Measurements from ENCODE around the gene TGFB1I1.
"Not testable (repeated sequence)": the region's sequence is repeated elsewhere in the genome, so short reads cannot be mapped to it uniquely, and the experiment has no call there.

The TGFB1I1 gene

DNA sequence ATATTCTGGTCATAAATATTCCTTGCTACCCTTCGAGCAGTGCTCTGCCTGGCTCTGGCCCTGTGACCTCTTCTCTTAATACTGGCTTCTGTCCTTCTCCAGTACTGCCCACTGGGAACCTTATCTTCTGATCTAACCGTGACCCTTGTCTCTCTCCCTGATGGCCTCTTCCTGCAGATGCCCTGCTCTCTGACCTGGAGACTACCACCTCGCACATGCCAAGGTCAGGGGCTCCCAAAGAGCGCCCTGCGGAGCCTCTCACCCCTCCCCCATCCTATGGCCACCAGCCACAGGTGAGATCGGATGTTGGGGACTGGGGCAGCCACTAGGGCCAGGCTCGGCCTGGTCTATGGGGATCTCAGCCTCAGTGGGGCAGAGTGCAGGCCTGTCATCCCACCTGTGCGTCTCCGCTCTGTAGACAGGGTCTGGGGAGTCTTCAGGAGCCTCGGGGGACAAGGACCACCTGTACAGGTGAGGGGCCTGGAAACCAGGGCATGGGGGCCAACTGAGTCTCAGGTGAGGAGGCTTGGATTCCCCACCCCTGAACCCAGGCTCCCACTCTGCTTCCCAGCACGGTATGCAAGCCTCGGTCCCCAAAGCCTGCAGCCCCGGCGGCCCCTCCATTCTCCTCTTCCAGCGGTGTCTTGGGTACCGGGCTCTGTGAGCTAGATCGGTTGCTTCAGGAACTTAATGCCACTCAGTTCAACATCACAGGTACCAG lies 1.5 kb downstream of the TGFB1I1 start:
- H3K27ac Mint-ChIP-seq, result no peak overlapping the region
- no peak overlapping the region for H3K4me3 Mint-ChIP-seq
- H3K4me1 Mint-ChIP-seq (ENCODE audit: low read depth), result peaks cover 18% of the 10 kb centered on the region
- H3K9me3 Mint-ChIP-seq, result no peaks in the 10 kb centered on the region
- peaks cover 58% of the 10 kb centered on the region for H3K27me3 Mint-ChIP-seq (ENCODE audit: low read depth)
- H3K36me3 Mint-ChIP-seq (ENCODE audit: low read depth), result no peaks in the 10 kb centered on the region

DNA sequence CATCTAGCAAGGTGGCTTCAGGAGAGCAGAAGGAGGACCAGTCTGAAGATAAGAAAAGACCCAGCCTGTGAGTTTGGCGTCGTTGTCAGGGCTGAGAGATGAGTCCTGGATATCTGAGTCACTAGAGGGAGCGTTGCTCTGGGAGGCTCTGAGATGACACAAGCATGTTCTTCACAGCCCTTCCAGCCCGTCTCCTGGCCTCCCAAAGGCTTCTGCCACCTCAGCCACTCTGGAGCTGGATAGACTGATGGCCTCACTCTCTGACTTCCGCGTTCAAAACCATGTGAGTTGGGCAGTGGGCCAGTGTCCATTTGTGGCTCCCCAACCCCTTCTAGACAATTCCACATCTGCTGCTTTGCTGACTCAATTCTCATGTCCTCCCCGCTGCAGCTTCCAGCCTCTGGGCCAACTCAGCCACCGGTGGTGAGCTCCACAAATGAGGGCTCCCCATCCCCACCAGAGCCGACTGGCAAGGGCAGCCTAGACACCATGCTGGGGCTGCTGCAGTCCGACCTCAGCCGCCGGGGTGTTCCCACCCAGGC lies 2.3 kb downstream of the TGFB1I1 start:
- Mint-ChIP-seq H3K27ac (no peak overlapping the region), H3K4me1 (ENCODE audit: low read depth) (peaks cover 20% of the 10 kb centered on the region), H3K9me3 (no peaks in the 10 kb centered on the region), H3K36me3 (ENCODE audit: low read depth) (no peaks in the 10 kb centered on the region), H3K4me3 (no peak overlapping the region), H3K27me3 (ENCODE audit: low read depth) (peaks cover 62% of the 10 kb centered on the region)

DNA sequence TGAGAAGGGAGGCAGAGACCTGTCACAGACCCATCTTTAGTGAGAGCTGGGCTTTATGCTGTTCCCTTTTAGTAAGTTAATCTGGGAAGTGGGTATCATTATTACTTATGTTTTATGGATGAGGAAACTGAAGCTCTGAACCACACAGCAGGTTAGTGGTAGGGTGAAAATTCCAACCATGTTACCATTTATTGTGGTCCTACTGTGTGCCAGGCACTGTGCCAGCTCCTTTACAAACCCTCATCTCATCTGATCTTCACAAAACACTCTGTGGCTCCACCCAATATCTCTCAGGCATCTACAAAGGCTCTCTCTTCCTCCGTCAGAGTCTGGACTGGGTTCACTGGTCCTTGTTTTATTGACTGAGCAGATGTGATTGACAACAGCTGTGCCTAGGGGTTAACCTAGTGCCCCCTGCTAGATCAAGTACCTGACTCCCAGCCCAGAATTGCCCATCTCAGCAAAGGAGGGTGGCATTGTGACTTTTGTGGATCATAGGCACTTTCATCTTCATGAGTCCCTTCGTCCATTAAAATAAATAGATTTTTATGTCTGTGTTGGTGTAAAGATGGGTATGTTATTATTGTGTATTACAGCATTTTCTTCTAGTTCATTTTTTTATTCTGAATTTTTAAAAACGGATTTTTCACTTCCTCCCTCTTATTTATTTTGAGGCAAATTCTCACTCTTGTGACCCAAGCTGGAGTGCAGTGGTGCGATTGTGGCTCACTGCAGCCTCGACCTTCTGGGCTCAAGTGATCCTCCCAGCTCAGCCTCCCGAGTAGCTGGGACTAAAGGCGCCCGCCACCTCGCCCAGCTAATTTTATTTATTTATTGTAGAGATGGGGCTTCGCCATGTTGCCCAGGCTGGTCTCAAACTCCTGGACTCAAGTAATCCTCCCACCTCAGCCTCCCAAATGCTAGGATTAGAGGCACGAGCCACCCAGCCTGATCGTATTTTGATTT lies 3.1 kb downstream of the TGFB1I1 start:
- Mint-ChIP-seq H3K4me1 (ENCODE audit: low read depth) (peaks cover 20% of the 10 kb centered on the region), H3K36me3 (ENCODE audit: low read depth) (no peaks in the 10 kb centered on the region), H3K9me3 (no peaks in the 10 kb centered on the region), H3K27ac (no peak overlapping the region), H3K4me3 (no peak overlapping the region), H3K27me3 (ENCODE audit: low read depth) (peaks cover 62% of the 10 kb centered on the region)

DNA sequence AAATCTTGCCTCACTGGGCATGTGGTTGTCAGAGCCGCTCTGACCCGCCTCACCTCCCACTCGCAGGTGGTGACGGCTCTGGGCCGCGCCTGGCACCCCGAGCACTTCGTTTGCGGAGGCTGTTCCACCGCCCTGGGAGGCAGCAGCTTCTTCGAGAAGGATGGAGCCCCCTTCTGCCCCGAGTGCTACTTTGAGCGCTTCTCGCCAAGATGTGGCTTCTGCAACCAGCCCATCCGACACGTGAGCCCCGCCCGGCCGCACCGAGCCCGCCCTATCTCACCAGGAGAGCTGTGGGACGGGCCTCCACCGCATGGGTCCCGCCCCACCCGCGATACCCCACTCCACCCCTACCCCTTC lies 4.0 kb downstream of the TGFB1I1 start:
- Mint-ChIP-seq H3K27ac (peak overlapping the region; percentile 41), H3K9me3 (no peaks in the 10 kb centered on the region), H3K4me1 (ENCODE audit: low read depth) (peaks cover 20% of the 10 kb centered on the region), H3K36me3 (ENCODE audit: low read depth) (no peaks in the 10 kb centered on the region), H3K4me3 (peak overlapping the region; percentile 78), H3K27me3 (ENCODE audit: low read depth) (peaks cover 62% of the 10 kb centered on the region)

DNA sequence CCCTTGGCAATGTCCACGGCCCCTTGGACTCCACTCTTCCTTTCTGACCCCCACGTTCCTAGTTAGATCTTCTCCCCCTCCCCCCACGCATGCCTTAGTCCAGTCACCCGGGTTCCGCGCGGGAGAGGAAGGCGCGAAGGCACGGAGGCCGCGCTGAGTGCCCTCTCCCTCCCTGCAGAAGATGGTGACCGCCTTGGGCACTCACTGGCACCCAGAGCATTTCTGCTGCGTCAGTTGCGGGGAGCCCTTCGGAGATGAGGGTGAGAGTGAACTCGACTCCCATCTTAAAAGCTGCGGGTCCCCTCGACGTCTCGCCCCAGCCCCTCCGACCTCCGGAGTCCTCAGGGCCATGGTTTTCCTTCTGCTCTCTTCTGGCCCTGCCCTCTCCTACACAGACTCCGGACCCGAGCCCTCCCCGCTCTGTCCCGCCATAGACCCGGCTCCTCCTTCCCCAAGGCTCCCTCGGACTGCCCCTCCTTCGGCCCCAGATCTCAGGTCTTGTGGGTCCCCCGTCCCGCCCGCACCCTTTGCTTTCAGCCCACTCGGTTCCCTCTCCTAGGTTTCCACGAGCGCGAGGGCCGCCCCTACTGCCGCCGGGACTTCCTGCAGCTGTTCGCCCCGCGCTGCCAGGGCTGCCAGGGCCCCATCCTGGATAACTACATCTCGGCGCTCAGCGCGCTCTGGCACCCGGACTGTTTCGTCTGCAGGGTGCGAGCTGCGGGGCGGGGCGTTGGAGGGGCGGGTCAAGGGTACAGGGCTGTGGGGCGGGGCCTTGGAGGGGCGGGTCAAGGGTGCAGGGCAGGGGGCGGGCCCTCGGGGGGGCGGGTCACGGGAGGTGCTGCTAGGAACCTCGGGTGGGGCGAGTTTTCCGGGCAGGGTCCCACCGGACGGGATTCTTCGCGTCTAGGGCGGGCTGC lies 4.6 kb downstream of the TGFB1I1 start:
- H3K4me3 Mint-ChIP-seq, result peak overlapping the region; percentile 78
- H3K36me3 Mint-ChIP-seq (ENCODE audit: low read depth), result no peaks in the 10 kb centered on the region
- H3K9me3 Mint-ChIP-seq, result no peaks in the 10 kb centered on the region
- H3K27me3 Mint-ChIP-seq (ENCODE audit: low read depth), result peaks cover 56% of the 10 kb centered on the region
- H3K4me1 Mint-ChIP-seq (ENCODE audit: low read depth), result peaks cover 17% of the 10 kb centered on the region
- H3K27ac Mint-ChIP-seq, result peak overlapping the region; percentile 41

DNA sequence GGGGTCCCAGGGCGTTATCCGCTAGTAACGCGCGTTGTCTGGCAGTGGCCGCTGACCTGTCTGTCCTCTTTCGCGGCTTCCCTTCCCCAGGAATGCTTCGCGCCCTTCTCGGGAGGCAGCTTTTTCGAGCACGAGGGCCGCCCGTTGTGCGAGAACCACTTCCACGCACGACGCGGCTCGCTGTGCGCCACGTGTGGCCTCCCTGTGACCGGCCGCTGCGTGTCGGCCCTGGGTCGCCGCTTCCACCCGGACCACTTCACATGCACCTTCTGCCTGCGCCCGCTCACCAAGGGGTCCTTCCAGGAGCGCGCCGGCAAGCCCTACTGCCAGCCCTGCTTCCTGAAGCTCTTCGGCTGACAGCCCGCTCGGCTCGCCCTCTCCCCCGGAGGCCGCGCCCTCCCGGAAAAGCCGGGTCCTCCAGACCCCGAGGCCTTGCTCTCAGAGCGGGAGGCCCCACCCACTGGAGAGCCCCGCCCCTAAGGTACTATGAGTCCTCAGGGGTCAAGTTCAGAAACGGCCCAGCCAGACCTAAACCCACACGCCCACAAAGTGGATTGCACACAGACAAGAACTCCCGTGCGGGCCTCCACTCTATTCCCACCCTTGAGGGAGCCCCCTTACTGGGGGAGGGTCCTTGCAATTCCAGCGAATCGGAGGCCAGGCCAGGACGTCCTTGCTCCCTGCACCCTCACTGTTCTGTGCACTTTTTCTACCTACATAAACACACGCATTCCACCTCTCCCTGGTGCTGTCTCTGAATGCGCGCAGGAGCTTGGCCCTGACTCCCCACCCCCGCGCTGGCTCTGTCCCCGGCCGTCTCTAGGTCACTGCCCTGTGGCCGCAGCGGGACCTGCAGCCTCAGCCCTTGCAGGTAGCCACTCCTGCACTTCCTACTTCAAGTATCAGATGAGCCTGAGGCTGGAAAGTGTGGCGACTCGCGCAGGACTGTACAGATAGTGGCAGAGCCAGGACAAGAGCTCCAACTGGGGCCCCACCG lies 5.6 kb downstream of the TGFB1I1 start:
- Mint-ChIP-seq H3K36me3 (ENCODE audit: low read depth) (no peaks in the 10 kb centered on the region), H3K4me1 (ENCODE audit: low read depth) (peaks cover 15% of the 10 kb centered on the region), H3K9me3 (no peaks in the 10 kb centered on the region), H3K27me3 (ENCODE audit: low read depth) (peaks cover 55% of the 10 kb centered on the region), H3K4me3 (peak overlapping the region; percentile 69), H3K27ac (peak overlapping the region; percentile 15)

DNA sequence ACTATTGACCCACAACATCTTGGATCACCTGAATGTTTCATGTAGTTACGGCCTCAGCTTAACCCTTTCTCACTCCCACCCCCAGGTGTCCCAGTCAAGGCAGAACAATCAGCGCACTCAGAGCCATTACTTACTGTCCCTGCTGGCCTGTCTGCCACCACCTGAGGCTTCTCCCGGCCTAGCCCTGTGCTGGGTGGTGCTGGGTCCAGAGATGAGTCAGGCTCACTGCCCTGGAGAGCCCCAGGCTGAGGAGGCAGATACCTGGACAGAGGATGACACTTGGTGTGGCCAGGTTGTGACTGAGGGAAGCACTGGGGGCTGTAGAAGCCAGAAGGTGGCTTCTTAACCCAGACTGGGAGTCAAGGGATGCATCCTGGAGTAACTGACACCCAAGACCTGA lies 7.0 kb downstream of the TGFB1I1 start:
- no peaks in the 10 kb centered on the region for H3K36me3 Mint-ChIP-seq (ENCODE audit: low read depth)
- H3K27me3 Mint-ChIP-seq (ENCODE audit: low read depth), result peaks cover 44% of the 10 kb centered on the region
- H3K4me1 Mint-ChIP-seq (ENCODE audit: low read depth), result peaks cover 14% of the 10 kb centered on the region
- no peak overlapping the region for H3K4me3 Mint-ChIP-seq
- H3K27ac Mint-ChIP-seq, result no peak overlapping the region
- H3K9me3 Mint-ChIP-seq, result no peaks in the 10 kb centered on the region

DNA sequence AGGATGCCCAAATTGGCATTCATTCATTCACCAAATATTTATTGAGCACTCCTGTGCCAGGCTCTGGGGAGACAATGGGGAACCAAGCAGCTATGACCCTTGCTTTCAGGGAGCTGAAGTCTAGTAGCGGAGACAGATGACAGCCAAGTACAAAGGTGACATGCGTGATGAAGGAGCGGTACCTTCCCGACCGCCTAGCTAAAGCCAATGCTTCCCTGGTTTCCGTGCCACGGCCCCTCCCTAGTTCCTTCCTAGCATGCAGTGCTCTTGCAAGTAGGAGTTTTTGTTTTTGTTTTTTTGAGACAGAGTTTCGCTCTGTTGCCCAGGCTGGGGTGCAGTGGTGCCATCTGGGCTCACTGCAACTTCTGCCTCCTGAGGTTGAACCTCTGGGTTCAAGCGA lies 7.8 kb downstream of the TGFB1I1 start:
- no peak overlapping the region for H3K27ac Mint-ChIP-seq
- H3K36me3 Mint-ChIP-seq (ENCODE audit: low read depth), result no peaks in the 10 kb centered on the region
- no peak overlapping the region for H3K4me3 Mint-ChIP-seq
- H3K27me3 Mint-ChIP-seq (ENCODE audit: low read depth), result peaks cover 36% of the 10 kb centered on the region
- H3K4me1 Mint-ChIP-seq (ENCODE audit: low read depth), result peaks cover 14% of the 10 kb centered on the region
- H3K9me3 Mint-ChIP-seq, result no peaks in the 10 kb centered on the region

DNA sequence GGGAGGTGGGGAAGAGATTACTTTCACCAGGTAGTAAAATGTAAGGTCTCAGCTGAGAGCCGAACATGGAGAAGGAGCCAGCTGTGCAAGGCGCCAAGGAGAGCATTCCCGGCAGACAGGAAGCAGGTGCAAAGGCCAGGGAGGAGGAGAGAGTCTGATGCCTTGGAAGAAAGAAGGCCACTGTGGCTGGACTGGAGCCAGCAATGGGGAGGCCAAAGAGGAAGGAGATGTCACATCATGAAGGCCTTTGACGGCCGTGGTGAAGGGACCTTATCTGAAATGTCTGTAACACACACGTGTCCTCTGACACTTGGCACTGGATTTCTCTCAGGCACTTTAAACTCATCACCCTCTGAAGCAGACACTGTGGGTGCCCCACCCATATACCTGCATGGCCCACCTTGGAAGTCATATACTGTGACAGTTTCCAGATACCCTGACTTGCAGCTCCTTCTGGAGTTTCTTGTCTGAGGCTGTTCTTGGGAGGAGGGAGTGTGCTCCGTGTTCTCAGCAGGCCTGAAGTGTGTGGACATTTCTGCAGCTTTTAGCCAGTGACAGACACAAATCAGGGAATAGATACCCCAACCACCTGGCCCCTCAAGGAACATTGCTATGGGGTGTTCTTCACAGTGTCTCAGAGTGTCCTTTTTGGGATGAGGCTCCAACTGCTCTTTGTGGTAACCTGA lies 9.0 kb downstream of the TGFB1I1 start:
- H3K9me3 Mint-ChIP-seq, result no peaks in the 10 kb centered on the region
- no peaks in the 10 kb centered on the region for H3K36me3 Mint-ChIP-seq (ENCODE audit: low read depth)
- peaks cover 14% of the 10 kb centered on the region for H3K4me1 Mint-ChIP-seq (ENCODE audit: low read depth)
- peaks cover 35% of the 10 kb centered on the region for H3K27me3 Mint-ChIP-seq (ENCODE audit: low read depth)
- no peak overlapping the region for H3K4me3 Mint-ChIP-seq
- H3K27ac Mint-ChIP-seq, result no peak overlapping the region

DNA sequence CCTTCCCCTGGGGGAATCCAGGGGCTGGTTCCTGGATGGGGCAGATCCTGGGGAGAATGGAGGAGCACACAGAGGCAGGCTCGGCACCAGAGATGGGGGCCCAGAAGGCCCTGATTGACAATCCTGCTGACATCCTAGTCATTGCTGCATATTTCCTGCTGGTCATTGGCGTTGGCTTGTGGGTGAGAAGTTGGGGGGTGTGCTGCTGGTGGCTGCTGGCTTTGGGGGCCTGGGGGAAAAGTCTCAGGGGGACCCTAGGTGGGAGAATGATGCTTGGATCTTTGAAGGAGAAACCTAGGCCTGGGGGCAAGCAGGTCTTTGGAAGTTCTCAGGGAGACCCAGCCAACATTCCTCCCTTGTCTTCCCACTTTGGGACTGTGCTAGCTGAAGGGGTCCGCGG lies 11.1 kb downstream of the TGFB1I1 start, which contains the start of gene SLC5A2:
SLC5A2 (plus strand) TSS at position 43 of the 400 bp plus-strand sequence; CDS start at position 57, 14 bp downstream.
- H3K36me3 Mint-ChIP-seq (ENCODE audit: low read depth), result no peaks in the 10 kb centered on the region
- H3K4me1 Mint-ChIP-seq (ENCODE audit: low read depth), result peaks cover 8% of the 10 kb centered on the region
- H3K4me3 Mint-ChIP-seq, result no peak within 1 kb of the TSS
- no peaks in the 10 kb centered on the region for H3K9me3 Mint-ChIP-seq
- H3K27ac Mint-ChIP-seq, result no peak within 1 kb of the TSS
- H3K27me3 Mint-ChIP-seq (ENCODE audit: low read depth), result peaks cover 29% of the 10 kb centered on the region

DNA sequence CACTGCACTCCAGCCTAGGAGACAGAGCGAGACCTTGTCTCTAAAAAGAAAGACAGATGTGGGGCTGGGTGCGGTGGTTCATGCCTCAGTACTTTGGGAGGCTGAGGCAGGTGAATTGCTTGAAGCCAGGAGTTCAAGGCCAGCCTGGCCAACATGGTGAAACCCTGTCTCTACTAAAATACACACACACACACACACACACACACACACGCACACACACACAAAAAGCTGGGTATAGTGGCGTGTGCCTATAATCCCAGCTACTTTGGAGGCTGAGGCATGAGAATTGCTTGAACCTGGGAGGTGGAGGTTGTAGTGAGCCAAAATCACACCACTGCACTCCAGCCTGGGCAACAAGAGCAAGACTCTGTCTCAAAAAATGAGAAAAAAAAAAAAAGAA lies 12.1 kb downstream of the TGFB1I1 start:
- H3K4me3 Mint-ChIP-seq; H3K4me1 Mint-ChIP-seq (ENCODE audit: low read depth); H3K36me3 Mint-ChIP-seq (ENCODE audit: low read depth); H3K9me3 Mint-ChIP-seq; H3K27ac Mint-ChIP-seq: not testable (repeated sequence)
- H3K27me3 Mint-ChIP-seq (ENCODE audit: low read depth), result peaks cover 24% of the 10 kb centered on the region

DNA sequence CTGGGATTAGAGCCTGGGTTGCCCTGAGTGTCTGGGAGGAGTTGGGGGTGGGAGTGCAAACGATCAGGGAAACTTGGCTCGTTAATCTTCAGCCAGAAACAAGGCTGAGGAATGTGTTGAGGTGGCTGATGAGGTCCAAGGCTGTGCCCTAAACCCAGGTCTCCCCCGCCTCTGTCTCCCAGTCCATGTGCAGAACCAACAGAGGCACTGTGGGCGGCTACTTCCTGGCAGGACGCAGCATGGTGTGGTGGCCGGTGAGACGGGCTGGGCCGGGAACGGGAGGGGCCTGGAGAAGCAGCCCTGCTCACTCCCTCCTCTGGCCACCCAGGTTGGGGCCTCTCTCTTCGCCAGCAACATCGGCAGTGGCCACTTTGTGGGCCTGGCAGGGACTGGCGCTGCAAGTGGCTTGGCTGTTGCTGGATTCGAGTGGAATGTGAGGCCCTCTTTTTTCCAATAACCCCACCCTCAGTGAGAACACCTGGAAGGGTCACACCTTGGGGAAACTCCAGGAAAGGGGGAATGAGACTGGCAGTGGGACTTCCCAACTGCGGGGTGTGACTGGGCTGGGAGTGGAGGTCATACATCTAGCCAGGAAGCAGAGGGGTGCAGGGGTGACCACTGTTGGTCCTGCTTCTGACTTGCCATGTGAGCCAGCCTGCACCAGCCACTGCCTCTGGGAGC lies 12.7 kb downstream of the TGFB1I1 start:
- H3K9me3 Mint-ChIP-seq, result no peaks in the 10 kb centered on the region
- H3K36me3 Mint-ChIP-seq (ENCODE audit: low read depth), result peaks cover 2% of the 10 kb centered on the region
- H3K27ac Mint-ChIP-seq, result no peak overlapping the region
- peaks cover 6% of the 10 kb centered on the region for H3K4me1 Mint-ChIP-seq (ENCODE audit: low read depth)
- H3K4me3 Mint-ChIP-seq, result no peak overlapping the region
- H3K27me3 Mint-ChIP-seq (ENCODE audit: low read depth), result peaks cover 23% of the 10 kb centered on the region

Data from T-helper 1 cell treated with Interleukin-12 subunit alpha and Interleukin-12 subunit beta and Interleukin-4 antibody, amounts not matched to agents 30 μg/mL and 1 μg/mL, for 36 hours (primary cell).